Articular chondrocyte of knee joint (primary cell): ENCODE results near the gene PTPRH. TPM values are rescaled to one million over a fixed set of nuclear protein-coding genes. Genes with fewer than 3 reads are reported as not detected.

Experiments used
- small RNA-seq: library from RNA; depleted of rRNA; stranded (forward); fragments of <200 nt; gene quantifications from one replicate; pipeline ENCODE3, GENCODE V24; 2012
- total RNA-seq: library from RNA; depleted of rRNA; stranded (reverse); fragments of >200 nt; gene quantifications from 2 replicates; pipeline ENCODE4 v1.2.3, GENCODE V29; 2012

The PTPRH gene, protein sequence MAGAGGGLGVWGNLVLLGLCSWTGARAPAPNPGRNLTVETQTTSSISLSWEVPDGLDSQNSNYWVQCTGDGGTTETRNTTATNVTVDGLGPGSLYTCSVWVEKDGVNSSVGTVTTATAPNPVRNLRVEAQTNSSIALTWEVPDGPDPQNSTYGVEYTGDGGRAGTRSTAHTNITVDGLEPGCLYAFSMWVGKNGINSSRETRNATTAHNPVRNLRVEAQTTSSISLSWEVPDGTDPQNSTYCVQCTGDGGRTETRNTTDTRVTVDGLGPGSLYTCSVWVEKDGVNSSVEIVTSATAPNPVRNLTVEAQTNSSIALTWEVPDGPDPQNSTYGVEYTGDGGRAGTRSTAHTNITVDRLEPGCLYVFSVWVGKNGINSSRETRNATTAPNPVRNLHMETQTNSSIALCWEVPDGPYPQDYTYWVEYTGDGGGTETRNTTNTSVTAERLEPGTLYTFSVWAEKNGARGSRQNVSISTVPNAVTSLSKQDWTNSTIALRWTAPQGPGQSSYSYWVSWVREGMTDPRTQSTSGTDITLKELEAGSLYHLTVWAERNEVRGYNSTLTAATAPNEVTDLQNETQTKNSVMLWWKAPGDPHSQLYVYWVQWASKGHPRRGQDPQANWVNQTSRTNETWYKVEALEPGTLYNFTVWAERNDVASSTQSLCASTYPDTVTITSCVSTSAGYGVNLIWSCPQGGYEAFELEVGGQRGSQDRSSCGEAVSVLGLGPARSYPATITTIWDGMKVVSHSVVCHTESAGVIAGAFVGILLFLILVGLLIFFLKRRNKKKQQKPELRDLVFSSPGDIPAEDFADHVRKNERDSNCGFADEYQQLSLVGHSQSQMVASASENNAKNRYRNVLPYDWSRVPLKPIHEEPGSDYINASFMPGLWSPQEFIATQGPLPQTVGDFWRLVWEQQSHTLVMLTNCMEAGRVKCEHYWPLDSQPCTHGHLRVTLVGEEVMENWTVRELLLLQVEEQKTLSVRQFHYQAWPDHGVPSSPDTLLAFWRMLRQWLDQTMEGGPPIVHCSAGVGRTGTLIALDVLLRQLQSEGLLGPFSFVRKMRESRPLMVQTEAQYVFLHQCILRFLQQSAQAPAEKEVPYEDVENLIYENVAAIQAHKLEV
- 5.1 and 7.1 TPM in 2 replicates for total RNA-seq

DNA sequence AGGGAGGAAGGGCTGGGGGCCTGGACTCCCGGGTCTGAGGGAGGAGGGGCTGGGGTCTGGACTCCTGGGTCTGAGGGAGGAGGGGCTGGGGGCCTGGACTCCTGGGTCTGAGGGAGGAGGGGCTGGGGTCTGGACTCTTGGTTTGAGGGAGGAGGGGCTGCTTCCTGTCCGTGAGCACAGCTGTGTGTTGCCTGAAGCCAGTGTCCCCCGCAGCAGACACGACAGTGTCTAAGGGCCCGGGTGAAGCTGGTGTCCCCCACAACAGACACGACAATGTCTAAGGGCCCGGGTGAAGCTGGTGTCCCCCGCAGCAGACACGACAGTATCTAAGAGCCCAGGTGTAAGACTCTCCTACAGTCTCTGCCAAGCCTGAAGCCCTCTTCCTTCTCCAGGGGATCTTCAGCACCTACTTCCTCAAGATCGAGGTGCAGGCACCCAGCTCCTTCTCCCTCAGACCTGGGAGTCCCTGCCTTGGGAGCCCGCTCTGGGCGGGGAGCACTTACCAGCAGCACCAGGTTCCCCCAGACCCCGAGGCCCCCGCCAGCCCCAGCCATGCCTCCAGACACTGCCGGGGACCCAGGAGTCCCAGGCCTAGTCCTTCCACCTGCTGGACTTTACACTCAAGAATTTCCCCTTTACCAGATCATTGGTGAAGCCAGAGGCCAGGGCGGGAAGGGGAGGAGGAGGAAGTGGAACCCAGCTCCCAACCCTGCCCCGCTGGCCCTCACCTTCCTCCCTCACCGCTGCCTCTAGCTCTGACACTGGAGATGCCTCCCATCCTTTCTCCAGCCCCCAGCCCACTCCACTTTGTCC lies at the start of gene PTPRH:
Gene PTPRH, minus strand, starts transcription at position 622 of the 813 bp plus-strand sequence. Its CDS starts 68 bp downstream, at position 554.

DNA sequence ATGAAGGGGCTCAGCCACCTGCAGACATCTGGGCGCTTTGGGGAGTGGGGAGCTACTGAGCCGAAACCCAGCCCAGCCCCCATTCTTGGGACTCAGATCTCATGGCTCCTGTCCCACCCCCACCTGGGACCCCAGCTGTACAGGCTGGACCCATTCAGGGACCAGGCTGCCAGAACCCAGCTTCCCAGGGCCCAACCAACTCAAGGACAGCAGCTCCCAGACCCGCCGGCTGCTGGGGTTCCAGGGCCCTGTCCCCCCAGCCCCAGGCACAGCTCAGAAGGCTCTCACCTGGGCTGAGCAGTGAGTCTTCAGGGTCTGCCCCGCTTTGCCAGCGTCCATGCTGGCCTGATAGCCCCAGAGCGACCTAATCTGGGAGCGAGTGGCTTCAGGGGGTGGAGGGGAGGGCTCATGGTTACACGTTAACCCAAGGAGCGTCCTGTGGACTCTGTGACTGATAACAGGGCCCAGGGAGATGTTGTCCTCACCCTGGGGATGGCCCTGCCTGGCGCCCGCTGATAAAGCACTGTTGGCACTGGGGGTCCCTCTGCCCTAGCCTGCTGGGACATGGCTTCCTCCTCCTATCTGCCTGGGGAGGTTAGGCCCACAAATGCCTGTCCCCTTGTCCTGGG lies 19.2 kb upstream of the PTPRH start, which contains the start of gene TMEM86B:
Gene TMEM86B, minus strand, starts transcription at position 361 of the 629 bp plus-strand sequence. Its CDS starts 22 bp downstream, at position 339.

DNA sequence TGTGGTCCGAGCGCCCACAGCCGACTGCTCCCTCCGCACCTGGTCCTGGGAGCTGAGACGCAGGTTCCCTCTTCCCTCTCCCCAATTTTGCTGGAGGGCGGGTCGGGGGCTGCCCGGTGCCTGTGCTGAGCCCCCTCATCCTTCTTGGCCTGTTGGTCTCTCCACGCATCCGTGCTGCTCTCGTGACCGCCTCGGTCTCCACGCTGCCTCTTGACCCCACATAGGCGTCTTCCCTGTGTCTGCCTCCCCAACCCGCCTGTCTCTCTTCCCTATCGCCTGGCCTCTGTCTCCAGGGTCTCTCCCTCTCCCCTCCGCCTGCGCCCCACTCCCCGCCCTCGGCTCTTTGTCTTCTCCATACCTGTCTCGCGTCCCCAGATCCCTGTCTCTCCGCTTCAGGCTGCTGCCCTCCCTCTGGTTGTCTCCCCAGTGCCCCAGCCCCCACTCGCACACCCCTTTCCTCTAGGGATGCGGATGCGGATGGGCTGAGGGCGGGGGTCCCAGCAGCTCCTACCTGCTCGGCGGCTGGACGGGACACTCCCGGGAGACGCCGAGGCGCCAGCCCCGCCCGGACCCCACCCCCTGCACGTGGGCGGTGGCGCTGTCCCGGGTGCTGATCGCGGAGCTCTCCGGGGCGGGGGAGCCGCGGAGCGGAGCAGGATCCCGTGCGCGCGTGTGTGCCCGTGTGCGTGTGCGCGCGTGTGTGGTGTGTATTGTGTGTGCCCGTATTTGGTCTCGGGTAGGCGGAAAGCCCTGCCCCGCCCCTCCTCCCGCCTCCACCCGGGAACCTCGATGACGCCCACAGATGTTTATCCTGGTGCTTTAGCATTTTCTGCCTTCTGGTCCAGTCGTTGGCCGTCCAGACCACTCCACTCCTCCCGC lies 29.5 kb downstream of the PTPRH start, which contains the start of gene SYT5:
Gene SYT5, minus strand, starts transcription at position 684 of the 879 bp plus-strand sequence. CDS start 1,248 bp downstream, outside the sequence.

DNA sequence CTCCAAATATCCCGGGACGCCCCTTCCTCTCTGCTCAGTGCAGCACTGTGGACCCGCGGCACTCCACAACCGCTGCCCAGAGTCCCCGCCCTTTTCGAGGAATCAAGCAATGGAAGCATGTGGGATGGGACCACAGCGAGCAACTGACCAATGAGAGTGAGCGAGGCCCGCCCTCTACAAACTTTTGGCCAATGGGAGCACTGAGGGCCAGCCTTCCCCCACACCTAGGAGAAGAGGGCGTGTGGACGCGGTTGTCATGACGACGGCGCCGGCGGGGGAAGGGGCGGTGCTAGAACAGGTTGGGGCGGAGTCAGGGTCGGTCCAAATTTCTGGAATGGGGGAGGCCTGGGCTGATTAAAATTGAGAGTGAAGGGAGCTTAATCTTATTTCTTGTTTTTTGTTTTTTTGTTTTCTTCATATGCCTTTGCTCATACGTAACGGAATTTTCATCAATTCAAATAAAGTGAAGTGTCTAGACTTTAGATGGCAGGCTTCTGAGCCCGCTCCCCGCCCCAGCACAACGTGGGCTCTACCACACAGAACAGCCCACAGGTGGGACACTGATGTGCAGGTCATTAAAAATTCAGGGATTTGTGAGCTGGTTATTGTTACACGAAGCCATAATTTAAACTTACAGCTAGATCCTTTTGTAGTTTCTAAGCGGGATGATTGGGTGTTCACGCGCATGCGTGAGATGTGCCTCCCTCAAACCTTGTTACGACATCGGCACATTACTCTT lies 42.6 kb downstream of the PTPRH start, which contains the start of gene DNAAF3:
Gene DNAAF3, minus strand, starts transcription at position 84 of the 739 bp plus-strand sequence. CDS start 200 bp downstream, outside the sequence.

DNA sequence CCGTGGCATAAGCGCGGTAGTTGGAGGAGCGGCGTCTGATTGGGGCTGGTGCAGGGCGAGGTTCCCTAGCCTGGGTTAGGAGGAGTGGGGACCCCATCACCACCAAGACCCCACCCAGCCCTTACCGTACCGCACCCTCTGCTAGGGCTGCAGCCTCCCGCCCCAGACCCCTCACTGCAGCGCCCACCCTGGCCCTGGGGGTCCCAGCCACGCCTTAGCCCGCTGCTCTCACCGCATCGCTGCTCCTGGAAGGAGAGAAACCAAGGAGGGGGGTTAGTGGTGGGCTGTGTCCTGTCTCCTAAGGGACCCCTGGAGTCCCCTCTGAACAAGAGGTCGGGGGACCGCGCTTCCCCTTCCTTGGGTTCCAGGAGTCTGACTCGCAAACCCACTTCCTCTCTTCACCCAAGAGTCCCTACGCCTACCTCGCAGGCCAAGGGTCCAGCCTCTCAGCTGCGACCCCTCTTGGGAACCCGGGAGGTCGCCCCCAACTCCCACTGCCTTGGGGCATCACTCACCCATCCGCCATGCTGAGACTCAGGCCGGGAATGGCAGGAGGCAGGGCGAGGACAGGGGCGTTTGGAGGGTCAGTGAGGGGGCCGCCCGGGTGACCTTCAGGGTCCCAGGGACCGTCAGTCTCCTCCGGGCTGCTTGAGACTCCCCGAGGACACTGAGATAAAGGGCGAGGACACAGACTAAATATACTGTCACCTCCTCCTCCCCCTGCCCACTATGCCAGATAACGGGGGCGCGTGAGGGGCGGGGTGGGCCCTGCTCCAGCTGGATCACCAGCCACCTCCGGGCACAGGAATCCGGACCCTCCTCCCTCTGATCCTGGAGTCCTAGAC lies 52.0 kb downstream of the PTPRH start, which contains the start of gene TNNI3:
Gene TNNI3, minus strand, starts transcription at position 669 of the 845 bp plus-strand sequence. Its CDS starts 143 bp downstream, at position 526.

DNA sequence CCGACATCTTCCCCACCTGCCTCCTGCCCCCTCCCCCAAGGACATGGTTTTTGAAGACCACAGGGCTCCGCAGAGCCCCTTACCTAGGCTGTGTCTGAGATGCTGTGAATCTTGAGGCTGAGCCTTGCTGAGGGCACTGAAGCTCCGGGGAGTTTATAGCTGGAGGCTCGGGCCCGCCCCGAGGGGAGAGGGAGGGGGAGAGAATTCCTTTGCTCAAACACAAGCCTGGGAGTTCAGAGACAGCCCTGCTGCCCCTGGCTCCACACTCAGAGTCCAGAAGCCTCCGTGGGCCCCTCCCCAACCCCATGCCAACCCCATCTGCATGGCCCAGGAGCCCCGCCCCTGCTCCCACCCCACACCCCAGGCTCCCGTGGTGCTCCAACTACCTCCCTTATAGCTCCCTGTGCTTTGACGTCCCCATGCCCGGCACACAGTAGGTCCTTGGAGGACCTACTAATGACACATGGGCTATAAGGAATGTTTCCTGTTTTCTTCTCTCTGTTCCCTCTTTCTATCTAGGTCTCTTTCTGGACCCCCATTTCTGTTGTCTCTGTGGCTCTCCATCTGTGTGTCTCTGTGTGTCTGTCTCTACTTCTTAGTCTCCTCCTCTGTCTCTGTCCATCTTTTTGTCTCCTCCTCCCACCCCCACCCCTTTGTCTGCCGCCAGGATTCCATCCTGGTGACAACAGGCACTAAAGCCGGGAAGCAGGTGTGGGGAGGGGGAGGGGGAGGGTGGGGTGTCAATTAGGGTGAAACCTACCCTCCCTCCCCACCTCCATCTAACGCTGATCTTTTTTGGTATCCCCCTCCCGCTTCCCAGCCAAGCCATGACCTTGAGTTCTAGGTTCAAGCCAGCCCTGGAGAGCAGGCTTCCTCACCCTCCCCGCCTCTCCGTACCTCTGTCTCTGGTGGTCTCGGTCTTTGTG lies 60.0 kb downstream of the PTPRH start, which contains the start of gene TNNT1:
Gene TNNT1, minus strand, starts transcription at position 129 of the 926 bp plus-strand sequence. CDS start 2,049 bp downstream, outside the sequence.

Small RNA genes lying within 50 kb of the gene (small RNA-seq; reads per million reads assigned to genes)
- gene MIR6802 (0.61 reads per million, percentile 20 among the genes with 10 or more reads in this experiment), gene MIR6803 (not detected), gene MIR6804 (not detected), gene RF01210 (not detected)

Other genes with a start within 250 kb of the PTPRH start
- gene NLRP2, start 243.1 kb downstream of the PTPRH start, total RNA-seq: 0.65 TPM in 1 of 2 replicates, not detected in the other
- not detected in 2 replicates for gene GP6, start 171.2 kb downstream of the PTPRH start, total RNA-seq
- gene RDH13, start 146.4 kb downstream of the PTPRH start, total RNA-seq: 8.6 and 9.1 TPM in 2 replicates
- gene EPS8L1, start 133.6 kb downstream of the PTPRH start, total RNA-seq: 0.26 TPM in 1 of 2 replicates, not detected in the other
- gene PPP1R12C, start 91.9 kb downstream of the PTPRH start, total RNA-seq: 30.4 and 32.4 TPM in 2 replicates
- gene TNNT1, start 60.3 kb downstream of the PTPRH start, total RNA-seq: 1.9 and 7.8 TPM in 2 replicates
- not detected in 2 replicates for gene TNNI3, start 51.8 kb downstream of the PTPRH start, total RNA-seq
- 0.43 and 0.91 TPM in 2 replicates for gene DNAAF3, start 42.9 kb downstream of the PTPRH start, total RNA-seq
- gene SYT5, start 29.2 kb downstream of the PTPRH start, total RNA-seq: not detected in 2 replicates
- gene TMEM86B, start 19.3 kb upstream of the PTPRH start, total RNA-seq: 0.76 and 1.7 TPM in 2 replicates
- gene PPP6R1, start 49.5 kb upstream of the PTPRH start, total RNA-seq: 26.1 and 27.7 TPM in 2 replicates
- gene HSPBP1, start 70.6 kb upstream of the PTPRH start, total RNA-seq: 23.0 and 25.6 TPM in 2 replicates
- 0.65 TPM in 2 replicates for gene BRSK1, start 74.5 kb upstream of the PTPRH start, total RNA-seq
- not detected in 2 replicates for gene TMEM150B, start 115.8 kb upstream of the PTPRH start, total RNA-seq
- gene KMT5C, start 130.4 kb upstream of the PTPRH start, total RNA-seq: 5.0 and 5.6 TPM in 2 replicates
- not detected in 2 replicates for gene COX6B2, start 145.2 kb upstream of the PTPRH start, total RNA-seq
- gene GARIN5B, start 153.8 kb upstream of the PTPRH start, total RNA-seq: not detected in 2 replicates
- 1.2 and 1.4 TPM in 2 replicates for gene IL11, start 161.0 kb upstream of the PTPRH start, total RNA-seq
- not detected in 2 replicates for gene TMEM190, start 167.3 kb upstream of the PTPRH start, total RNA-seq
- gene TMEM238, start 174.8 kb upstream of the PTPRH start, total RNA-seq: not detected in 2 replicates
- 441 and 509 TPM in 2 replicates for gene RPL28, start 176.4 kb upstream of the PTPRH start, total RNA-seq
- 32.4 and 36.3 TPM in 2 replicates for gene UBE2S, start 198.3 kb upstream of the PTPRH start, total RNA-seq
- not detected in 2 replicates for gene SHISA7, start 233.8 kb upstream of the PTPRH start, total RNA-seq